COLO668 (cell line): ENCODE measurements around the gene ST3GAL4.
"Not testable (repeated sequence)": the region's sequence is repeated elsewhere in the genome, so short reads cannot be mapped to it uniquely, and the experiment has no call there.

Experiments
- DNase-seq: peaks from one replicate; lab custom pipeline; 2025; ENCODE audit not compliant: unreplicated experiment; lab: John Stamatoyannopoulos, UW

Gene ST3GAL4

DNA sequence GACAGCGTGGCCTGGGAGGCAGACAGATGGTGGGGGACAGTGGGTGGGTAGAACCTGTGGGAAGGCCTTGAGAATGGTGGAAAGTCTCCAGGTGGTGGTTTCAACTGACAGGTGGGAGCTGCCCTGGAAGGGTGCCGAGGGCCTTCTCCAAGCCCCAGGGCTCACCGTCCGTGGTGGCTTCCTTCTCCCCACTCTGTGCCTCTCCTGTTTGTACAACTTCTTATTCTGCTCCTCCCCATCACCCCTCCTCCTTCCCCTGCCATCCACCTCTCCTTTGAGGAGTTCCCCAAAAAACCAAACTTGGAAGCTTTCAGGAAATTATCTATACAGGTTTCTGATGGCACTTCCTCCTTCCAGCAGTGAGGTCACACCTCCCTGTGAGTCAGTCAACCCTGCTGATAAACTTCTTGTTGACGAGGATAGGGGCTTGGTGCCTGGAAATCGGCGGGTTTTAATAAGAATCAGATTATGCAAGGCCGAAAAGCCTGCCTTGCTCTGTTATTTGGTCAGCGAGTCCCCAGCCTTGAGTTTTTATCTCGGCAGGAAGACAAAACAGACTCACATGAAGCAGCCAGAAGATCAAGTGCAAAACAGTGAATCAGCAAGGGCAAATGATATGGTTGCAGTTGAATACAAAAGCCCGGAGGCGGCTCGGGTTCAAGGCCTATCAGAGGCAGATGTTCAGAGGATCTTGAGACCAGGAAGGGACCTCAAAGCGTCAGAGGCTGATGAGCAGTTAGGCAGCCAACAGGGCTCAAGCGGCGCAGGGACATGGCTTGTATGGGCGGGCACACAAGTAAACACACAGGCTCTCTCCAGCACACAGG is 9.5 kb upstream of the ST3GAL4 start:
- DNase-seq, result no peak

- no peak for DNase-seq
These were observed 8.9 kb upstream of the ST3GAL4 start for GRCh38 chr11:126346586-126346940.

DNA sequence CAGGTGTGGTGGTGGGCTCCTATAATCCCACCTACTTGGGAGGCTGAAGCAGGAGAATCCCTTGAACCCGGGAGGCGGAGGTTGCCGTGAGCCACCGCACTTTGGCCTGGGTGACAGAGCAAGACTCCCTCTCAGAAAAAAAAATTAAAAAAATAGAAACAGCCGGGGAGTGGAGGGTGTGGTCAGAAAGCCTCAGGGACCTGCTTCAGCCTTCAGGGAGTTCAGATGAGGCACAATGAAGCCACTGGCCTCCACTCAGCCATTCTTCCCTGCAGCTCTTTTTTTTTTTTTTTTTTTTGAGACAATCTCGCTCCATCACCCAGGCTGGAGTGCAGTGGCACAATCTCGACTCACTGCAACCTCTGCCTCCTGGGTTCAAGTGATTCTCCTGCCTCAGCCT is 8.5 kb upstream of the ST3GAL4 start:
- DNase-seq, result not testable (repeated sequence)

DNA sequence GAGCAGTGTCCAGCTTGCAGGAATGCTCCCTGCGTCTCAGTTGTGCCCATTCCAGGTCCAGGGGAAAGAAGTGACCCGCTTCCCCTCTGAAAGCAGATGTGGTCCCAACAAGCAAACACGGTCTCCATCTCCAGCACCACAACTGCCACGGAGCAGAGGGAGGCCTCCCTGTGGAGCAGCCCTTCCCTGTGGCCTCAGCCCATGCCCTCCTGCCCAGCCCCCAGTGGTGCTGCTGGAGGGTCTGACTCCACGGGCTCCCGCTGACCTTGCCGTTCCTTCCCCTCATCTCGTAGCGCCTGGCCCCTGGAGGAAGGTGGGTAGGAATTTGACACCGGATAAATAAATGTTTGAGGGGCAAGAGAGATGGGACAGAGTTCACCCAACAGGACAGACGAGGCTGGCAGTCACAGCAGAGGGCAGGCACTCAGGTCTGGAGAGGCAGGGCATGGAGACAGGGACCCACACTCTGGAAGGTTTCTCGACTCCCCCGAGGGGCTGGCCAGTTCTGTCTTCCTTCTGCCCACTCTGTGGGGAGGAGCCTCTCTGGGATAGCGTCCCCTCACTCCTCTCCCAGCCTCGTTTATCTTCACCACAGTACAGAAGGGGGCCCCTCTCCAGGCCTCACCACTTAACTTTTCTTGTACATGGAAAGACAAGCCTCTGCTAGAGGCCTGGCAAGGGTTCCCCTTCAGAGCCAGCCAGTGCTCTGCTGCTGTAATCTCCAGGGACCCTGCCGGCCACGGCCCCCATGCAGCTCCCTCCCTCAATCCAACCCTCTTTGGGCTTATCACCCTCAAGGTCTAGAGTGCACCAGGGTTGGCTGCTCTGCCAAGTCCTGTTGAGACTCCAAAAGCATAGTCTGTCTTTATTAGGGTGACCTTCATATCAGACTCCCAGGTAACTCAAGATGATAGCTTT is 7.5 kb upstream of the ST3GAL4 start:
- DNase-seq, result no peak

DNA sequence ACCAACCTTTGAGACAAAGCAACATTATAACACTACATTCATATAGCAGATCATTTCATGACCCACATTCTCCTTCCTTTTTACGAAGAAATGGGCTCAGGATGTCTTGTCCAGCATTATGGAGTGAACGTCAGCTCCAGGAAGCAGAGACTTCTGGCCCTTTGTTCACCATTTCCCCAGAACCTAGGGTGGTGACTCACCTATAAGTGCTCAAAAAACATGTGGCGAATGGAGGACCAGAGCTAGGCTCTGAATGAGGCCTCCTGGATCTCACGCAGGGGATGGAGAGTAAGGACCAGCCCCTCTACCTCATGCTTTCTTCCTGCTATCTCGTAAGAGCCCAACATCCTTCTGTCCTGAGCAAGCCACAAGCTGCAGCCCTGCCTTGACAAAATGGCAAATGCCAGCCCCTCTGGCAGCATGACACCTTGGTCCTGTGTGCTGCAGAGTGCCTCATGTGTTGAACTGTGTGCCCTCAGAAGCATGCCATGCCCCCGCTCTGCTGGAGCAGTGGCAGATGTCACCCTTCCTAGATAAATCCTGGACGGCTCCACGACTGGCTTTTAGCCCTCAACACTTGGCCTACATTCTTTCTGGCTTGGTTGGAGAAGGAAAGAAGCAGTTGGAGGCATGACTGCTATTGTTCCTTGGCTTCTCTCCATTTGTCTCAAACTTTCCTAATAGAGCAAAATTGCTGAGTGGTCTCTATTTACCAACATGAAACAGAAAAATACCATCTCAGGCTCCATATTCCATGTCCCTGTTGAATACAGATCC is 6.5 kb upstream of the ST3GAL4 start:
- no peak for DNase-seq

DNA sequence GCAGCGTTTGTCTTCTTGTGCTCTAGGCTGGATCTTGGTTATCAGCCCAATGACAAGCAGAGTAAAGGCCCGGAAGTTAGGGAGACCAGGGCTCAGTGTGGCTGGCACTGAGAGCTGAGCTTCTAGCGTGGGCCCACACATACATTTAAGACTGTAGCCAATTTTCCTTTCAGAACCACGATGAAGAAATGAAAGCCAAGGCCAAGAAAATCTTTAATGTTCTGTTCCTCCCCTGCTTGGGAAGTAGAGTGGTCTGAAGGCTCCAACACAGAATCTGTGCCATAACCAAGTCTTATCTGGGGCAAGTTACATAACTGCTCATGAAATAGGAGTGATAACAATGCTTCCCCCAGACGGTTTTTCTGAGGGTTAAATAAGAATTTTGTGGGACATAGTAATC is 4.7 kb upstream of the ST3GAL4 start:
- no peak for DNase-seq

GRCh38 chr11:126352163-126352562 is 3.3 kb upstream of the ST3GAL4 start:
- DNase-seq, result no peak

DNA sequence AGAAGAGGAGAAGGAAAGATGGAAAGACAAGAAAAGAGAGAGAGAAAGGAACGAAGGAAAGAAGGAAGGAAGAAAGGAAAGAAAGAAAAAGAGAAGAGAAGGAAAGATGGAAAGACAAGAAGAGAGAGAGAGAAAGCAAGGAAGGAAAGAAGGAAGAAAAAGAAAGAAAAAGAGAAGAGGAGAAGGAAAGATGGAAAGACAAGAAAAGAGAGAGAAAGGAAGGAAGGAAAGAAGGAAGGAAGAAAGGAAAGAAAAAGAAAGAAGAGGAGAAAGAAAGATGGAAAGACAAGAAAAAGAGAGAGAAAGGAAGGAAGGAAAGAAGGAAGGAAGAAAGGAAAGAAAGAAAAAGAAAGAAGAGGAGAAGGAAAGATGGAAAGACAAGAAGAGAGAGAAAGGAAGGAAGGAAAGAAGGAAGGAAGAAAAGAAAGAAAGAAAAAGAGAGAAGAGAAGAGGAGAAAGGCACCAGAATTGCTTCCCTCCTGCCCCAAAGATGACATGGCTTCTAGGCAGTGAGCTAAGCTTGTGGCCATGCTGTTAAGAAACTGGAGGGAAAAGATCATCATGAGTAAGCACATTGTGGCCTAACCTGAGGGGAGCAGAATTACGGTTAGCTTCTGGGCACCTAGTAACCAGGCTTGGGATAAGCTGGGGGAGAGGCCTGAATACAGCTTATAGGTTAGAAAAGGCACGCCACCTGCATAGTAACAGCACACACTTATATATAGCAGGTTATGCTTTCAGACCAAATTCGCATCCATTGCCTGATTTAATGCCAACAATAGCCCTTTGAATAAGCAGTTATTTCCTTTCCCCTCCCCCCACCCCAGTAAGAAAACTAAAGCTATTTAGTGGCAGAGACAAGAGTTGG is 2.3 kb upstream of the ST3GAL4 start:
- DNase-seq, result no peak

GRCh38 chr11:126354631-126355323 is 709 bp upstream of the ST3GAL4 start:
- no peak for DNase-seq

DNA sequence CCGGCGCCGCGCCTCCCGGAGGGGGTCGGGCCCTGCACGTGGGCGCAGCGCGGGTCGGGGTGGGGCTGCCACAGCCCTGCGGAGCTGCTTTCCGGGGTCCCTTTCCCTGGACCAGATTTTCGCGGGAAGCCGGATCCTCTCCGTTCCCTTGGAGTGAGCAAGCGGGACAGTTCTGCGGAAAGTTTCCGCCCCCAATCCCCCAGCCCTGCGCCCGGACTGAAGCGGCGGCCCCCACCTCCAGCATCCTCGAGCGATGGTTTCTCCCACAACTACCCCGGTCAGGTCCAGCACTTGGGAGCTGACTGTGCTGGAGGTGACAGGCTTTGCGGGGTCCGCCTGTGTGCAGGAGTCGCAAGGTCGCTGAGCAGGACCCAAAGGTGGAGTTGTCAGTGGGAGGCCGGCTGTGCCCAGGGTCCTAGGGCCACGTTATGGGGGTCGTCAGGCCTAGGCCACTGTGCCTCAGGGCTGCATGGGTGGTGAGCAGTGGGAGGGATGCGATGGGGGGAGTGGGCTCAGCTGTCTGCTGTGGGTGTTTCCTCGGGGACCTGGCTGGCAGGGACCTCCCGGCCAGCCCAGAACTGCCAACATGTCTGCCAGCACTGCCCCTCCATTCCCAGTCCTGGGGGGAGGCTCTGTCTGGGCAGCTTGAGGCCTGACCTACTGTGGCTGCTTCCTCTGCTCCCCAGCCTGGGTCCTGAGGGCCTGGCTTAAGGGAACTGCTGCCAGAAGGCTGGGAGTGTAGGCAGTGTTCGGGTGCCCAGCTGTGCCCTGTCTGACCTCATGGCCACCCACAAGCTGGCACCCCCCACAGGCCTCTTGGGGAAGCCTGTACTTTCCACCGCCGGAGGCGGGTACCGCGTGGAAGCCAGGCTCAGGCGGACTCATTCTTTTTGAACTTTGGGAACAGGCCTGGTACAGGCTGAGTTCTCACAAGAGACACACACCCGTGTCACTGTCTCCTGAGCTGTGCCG is 726 bp downstream of the ST3GAL4 start:
- no peak for DNase-seq

GRCh38 chr11:126357055-126357962 is 1.8 kb downstream of the ST3GAL4 start:
- no peak for DNase-seq

GRCh38 chr11:126357969-126358762 is 2.7 kb downstream of the ST3GAL4 start:
- no peak for DNase-seq

DNA sequence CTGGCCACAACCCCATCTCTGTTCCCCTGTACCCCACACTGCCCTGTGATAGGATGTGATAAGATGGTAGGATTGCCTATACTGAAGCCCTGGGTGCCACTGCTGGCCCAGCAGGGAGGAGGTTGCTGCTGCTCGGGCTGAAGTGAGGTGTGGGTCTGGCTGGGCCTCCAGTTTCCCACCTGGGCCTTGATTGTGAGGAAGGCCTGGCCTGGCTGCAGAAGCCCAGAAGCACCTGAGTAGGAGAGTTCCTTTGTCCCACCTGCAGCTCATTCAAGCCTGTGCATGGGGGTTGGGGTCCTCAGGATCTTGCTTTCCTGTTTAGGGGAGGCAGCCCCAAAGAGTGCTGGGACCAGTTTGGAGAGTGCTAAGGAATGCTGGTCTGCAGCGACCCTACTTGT is 3.3 kb downstream of the ST3GAL4 start:
- no peak for DNase-seq

- no peak for DNase-seq
These were observed 4.1 kb downstream of the ST3GAL4 start for GRCh38 chr11:126359431-126360048.

GRCh38 chr11:126360049-126360446 is 4.6 kb downstream of the ST3GAL4 start:
- DNase-seq, result no peak

DNA sequence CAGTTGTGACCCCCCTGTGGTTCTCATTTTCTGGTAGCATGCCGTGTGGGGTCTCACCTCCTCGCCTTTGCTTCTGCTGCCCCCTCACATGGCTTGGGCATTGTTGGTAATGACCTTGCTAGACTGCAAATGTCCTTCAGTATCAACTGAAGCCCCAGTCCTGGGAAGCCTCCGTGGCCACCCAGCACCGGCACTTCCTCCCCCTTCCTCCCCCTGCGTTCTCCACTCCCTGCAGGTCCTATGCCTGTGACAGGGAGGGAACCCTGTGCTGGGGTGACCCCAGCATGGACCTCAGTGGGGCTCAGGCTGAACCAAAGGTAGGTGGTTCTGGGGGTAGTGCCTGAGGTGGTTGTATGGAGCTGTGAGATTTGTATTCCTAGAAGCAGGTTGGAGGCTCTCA is 5.9 kb downstream of the ST3GAL4 start:
- no peak for DNase-seq
